ENCODE data around the gene MPRIP.
"Not testable (repeated sequence)": the region's sequence is repeated elsewhere in the genome, so short reads cannot be mapped to it uniquely, and the experiment has no call there.

Gene MPRIP

GRCh38 chr17:17042384-17042736 lies at the start of gene MPRIP:
MPRIP (plus strand) TSS chr17:17042457; CDS start chr17:17042849, 392 bp downstream.
- FAIRE-seq: no peak
- DNase-seq (ENCODE audit: extremely low spot score, insufficient read length, low read depth): no peak

- FAIRE-seq (no peak), DNase-seq (ENCODE audit: extremely low spot score, insufficient read length, low read depth) (no peak)
Measured at GRCh38 chr17:16994631-16995030, 47.6 kb upstream of the MPRIP start.

GRCh38 chr17:16995930-16996329 lies 46.3 kb upstream of the MPRIP start:
- DNase-seq (ENCODE audit: extremely low spot score, insufficient read length, low read depth) (no peak), FAIRE-seq (no peak)

- not testable (repeated sequence) for FAIRE-seq; DNase-seq (ENCODE audit: extremely low spot score, insufficient read length, low read depth)
Measured at GRCh38 chr17:16996726-16997125, 45.5 kb upstream of the MPRIP start.

- DNase-seq (ENCODE audit: extremely low spot score, insufficient read length, low read depth) (no peak), FAIRE-seq (peak; percentile 86)
Measured at GRCh38 chr17:16997514-16998429, 44.5 kb upstream of the MPRIP start.

GRCh38 chr17:16999931-17000625 lies 42.2 kb upstream of the MPRIP start:
- DNase-seq (ENCODE audit: extremely low spot score, insufficient read length, low read depth) (no peak), FAIRE-seq (no peak)

GRCh38 chr17:17001076-17001777 lies 41.0 kb upstream of the MPRIP start:
- FAIRE-seq: no peak

GRCh38 chr17:17001874-17002520 lies 40.3 kb upstream of the MPRIP start:
- peak; percentile 71 for DNase-seq (ENCODE audit: extremely low spot score, insufficient read length, low read depth)
- FAIRE-seq: peak; percentile 88

More at GRCh38 chr17:17001076-17001777, 41.0 kb upstream of the MPRIP start:
- no peak for DNase-seq (ENCODE audit: extremely low spot score, insufficient read length, low read depth)

- not testable (repeated sequence) for FAIRE-seq
Measured at GRCh38 chr17:17002731-17003715, 39.2 kb upstream of the MPRIP start.

GRCh38 chr17:17004251-17004996 lies 37.8 kb upstream of the MPRIP start:
- no peak for DNase-seq (ENCODE audit: extremely low spot score, insufficient read length, low read depth)
- FAIRE-seq: no peak

More at GRCh38 chr17:17002731-17003715, 39.2 kb upstream of the MPRIP start:
- not testable (repeated sequence) for DNase-seq (ENCODE audit: extremely low spot score, insufficient read length, low read depth)

GRCh38 chr17:17004997-17005614 lies 37.2 kb upstream of the MPRIP start:
- not testable (repeated sequence) for DNase-seq (ENCODE audit: extremely low spot score, insufficient read length, low read depth); FAIRE-seq

GRCh38 chr17:17007891-17008290 lies 34.4 kb upstream of the MPRIP start:
- not testable (repeated sequence) for DNase-seq (ENCODE audit: extremely low spot score, insufficient read length, low read depth); FAIRE-seq

GRCh38 chr17:17008621-17009397 lies 33.4 kb upstream of the MPRIP start:
- not testable (repeated sequence) for FAIRE-seq; DNase-seq (ENCODE audit: extremely low spot score, insufficient read length, low read depth)

GRCh38 chr17:17009972-17010371 lies 32.3 kb upstream of the MPRIP start:
- FAIRE-seq: peak; percentile 41
- not testable (repeated sequence) for DNase-seq (ENCODE audit: extremely low spot score, insufficient read length, low read depth)

- FAIRE-seq: not testable (repeated sequence)
Measured at GRCh38 chr17:17010545-17011034, 31.7 kb upstream of the MPRIP start.

GRCh38 chr17:17011043-17011907 lies 31.0 kb upstream of the MPRIP start:
- FAIRE-seq; DNase-seq (ENCODE audit: extremely low spot score, insufficient read length, low read depth): not testable (repeated sequence)

More at GRCh38 chr17:17010545-17011034, 31.7 kb upstream of the MPRIP start:
- DNase-seq (ENCODE audit: extremely low spot score, insufficient read length, low read depth): not testable (repeated sequence)
